H9 (cell line): ENCODE results near the gene PCID2. TPM values are rescaled to one million over a fixed set of nuclear protein-coding genes. Genes with fewer than 3 reads are reported as not detected.
A peak's percentile ranks its signal among the peaks of the same experiment; 100 is the strongest.

Experiments
- DNase-seq: peaks from one replicate; pipeline ENCODE4 v3.0.0-alpha.2; 2017
- H2AFZ ChIP-seq: one replicate; pipeline ENCODE4 v1.6.1; 2013; ENCODE audit warnings: mild to moderate bottlenecking, low read length, control low read depth, moderate library complexity
- H2AK5ac ChIP-seq: 2 replicates; pipeline ENCODE4 v1.6.1; 2013; ENCODE audit warnings: low read length, control low read depth, mixed read lengths; ENCODE audit not compliant: insufficient read length
- H2BK120ac ChIP-seq: one replicate; pipeline ENCODE4 v1.6.1; 2013; ENCODE audit warnings: low read depth, mild to moderate bottlenecking, low read length, control low read depth, inconsistent platforms; ENCODE audit not compliant: poor library complexity, severe bottlenecking
- H2BK12ac ChIP-seq: 2 replicates; pipeline ENCODE4 v1.6.1; 2013; ENCODE audit warnings: low read length, control low read depth, mixed read lengths, low read depth; ENCODE audit not compliant: insufficient read length
- H2BK15ac ChIP-seq: 2 replicates; pipeline ENCODE4 v1.6.1; 2013; ENCODE audit warnings: low read depth, low read length, control low read depth
- H2BK20ac ChIP-seq: one replicate; pipeline ENCODE4 v1.6.1; 2013; ENCODE audit warnings: low read depth, mild to moderate bottlenecking, low read length, control low read depth, inconsistent platforms; ENCODE audit not compliant: poor library complexity, severe bottlenecking
- H2BK5ac ChIP-seq: 2 replicates; pipeline ENCODE4 v1.6.1; 2013; ENCODE audit warnings: low read length, control low read depth, mixed read lengths; ENCODE audit not compliant: insufficient read length
- H3K14ac ChIP-seq: 2 replicates; pipeline ENCODE4 v1.6.1; 2013; ENCODE audit warnings: low read length, control low read depth; ENCODE audit not compliant: insufficient read depth
- H3K18ac ChIP-seq: 2 replicates; pipeline ENCODE4 v1.6.1; 2013; ENCODE audit warnings: low read depth, mild to moderate bottlenecking, mixed read lengths, low read length, control low read depth; ENCODE audit not compliant: insufficient read length
- H3K23ac ChIP-seq: 2 replicates; pipeline ENCODE4 v1.6.1; 2013; ENCODE audit warnings: low read length, control low read depth, mixed read lengths, low read depth; ENCODE audit not compliant: insufficient read length
- H3K23me2 ChIP-seq: 2 replicates; pipeline ENCODE4 v1.6.1; 2013; ENCODE audit warnings: low read depth, mild to moderate bottlenecking, mixed read lengths, low read length, control low read depth; ENCODE audit not compliant: insufficient read length, poor library complexity, severe bottlenecking
- H3K27ac ChIP-seq: 2 replicates; pipeline ENCODE4 v1.5.1; 2013; ENCODE audit warnings: low read length, control low read depth, mixed read lengths, low read depth; ENCODE audit not compliant: insufficient read length
- H3K27me3 ChIP-seq: 2 replicates; pipeline ENCODE4 v1.6.1; 2013; ENCODE audit warnings: low read length, control low read depth, inconsistent platforms; ENCODE audit not compliant: insufficient read depth
- H3K4ac ChIP-seq: 2 replicates; pipeline ENCODE4 v1.6.1; 2013; ENCODE audit warnings: low read depth, mild to moderate bottlenecking, control low read depth, inconsistent platforms, low read length, moderate library complexity
- H3K4me1 ChIP-seq: 2 replicates; pipeline ENCODE4 v1.6.1; 2013; ENCODE audit warnings: low read length, control low read depth, inconsistent platforms; ENCODE audit not compliant: insufficient read depth
- H3K4me2 ChIP-seq: 2 replicates; pipeline ENCODE4 v1.6.1; 2013; ENCODE audit warnings: low read length, control low read depth, mixed read lengths; ENCODE audit not compliant: insufficient read length, insufficient read depth
- H3K56ac ChIP-seq: 2 replicates; pipeline ENCODE4 v1.6.1; 2013; ENCODE audit warnings: low read depth, mild to moderate bottlenecking, mixed read lengths, low read length, control low read depth; ENCODE audit not compliant: insufficient read length
- H3K79me1 ChIP-seq: 2 replicates; pipeline ENCODE4 v1.6.1; 2013; ENCODE audit warnings: low read depth, mild to moderate bottlenecking, moderate library complexity, low read length, control low read depth, inconsistent platforms; ENCODE audit not compliant: insufficient read depth, poor library complexity, severe bottlenecking
- H3K79me2 ChIP-seq: 2 replicates; pipeline ENCODE4 v1.6.1; 2013; ENCODE audit warnings: low read length, control low read depth, inconsistent platforms; ENCODE audit not compliant: insufficient read depth
- H3K9ac ChIP-seq: 2 replicates; pipeline ENCODE4 v1.6.1; 2013; ENCODE audit warnings: low read length, control low read depth, mixed read lengths; ENCODE audit not compliant: insufficient read length; ENCODE audit errors: extremely low read depth
- H3K9me3 ChIP-seq: one replicate; pipeline ENCODE4 v1.6.1; 2013; ENCODE audit warnings: low read depth, low read length, inconsistent platforms; ENCODE audit not compliant: control insufficient read depth
- H3T11ph ChIP-seq: one replicate; pipeline ENCODE4 v1.6.1; 2013; ENCODE audit warnings: mild to moderate bottlenecking, low read length, control low read depth, inconsistent platforms
- H4K20me1 ChIP-seq: one replicate; pipeline ENCODE4 v1.6.1; 2013; ENCODE audit not compliant: control insufficient read depth, insufficient read length, insufficient read depth
- H4K5ac ChIP-seq: 2 replicates; pipeline ENCODE4 v1.6.1; 2013; ENCODE audit warnings: low read depth, mild to moderate bottlenecking, mixed read lengths, low read length, control low read depth; ENCODE audit not compliant: insufficient read length
- H4K8ac ChIP-seq: replicated peaks from 2 replicates; pipeline ENCODE4 v1.6.1; 2013; ENCODE audit warnings: low read length, control low read depth, mixed read lengths, low read depth; ENCODE audit not compliant: insufficient read length
- H4K91ac ChIP-seq: 2 replicates; pipeline ENCODE4 v1.6.1; 2013; ENCODE audit warnings: low read depth, mild to moderate bottlenecking, moderate library complexity, mixed read lengths, low read length, control low read depth; ENCODE audit not compliant: insufficient read length
- H3K27ac Mint-ChIP-seq, 3 experiments: 2 replicates in 2 of 3; 3 replicates in 1 of 3; pipeline ENCODE4 v1.8.0; 2020 to 2021; ENCODE audit warnings: mixed read lengths in 3 of 3, mild to moderate bottlenecking in 1 of 3, moderate library complexity in 1 of 3
- H3K27me3 Mint-ChIP-seq: 2 replicates; pipeline ENCODE4 v1.8.0; 2021; ENCODE audit warnings: low read depth, mild to moderate bottlenecking, moderate library complexity, mixed read lengths
- H3K36me3 Mint-ChIP-seq, 3 experiments: 2 replicates in 2 of 3; 3 replicates in 1 of 3; pipeline ENCODE4 v1.8.0; 2020 to 2021; ENCODE audit warnings: low read depth in 3 of 3, mixed read lengths in 3 of 3; ENCODE audit not compliant: insufficient read depth in 1 of 3
- H3K4me1 Mint-ChIP-seq, 2 experiments: 2 replicates each; pipeline ENCODE4 v1.8.0; 2020; ENCODE audit warnings: mixed read lengths in 2 of 2
- H3K4me3 Mint-ChIP-seq, 2 experiments: 2 replicates in 1 of 2; 3 replicates in 1 of 2; pipeline ENCODE4 v1.8.0; 2020 to 2021; ENCODE audit warnings: mild to moderate bottlenecking in 2 of 2, mixed read lengths in 2 of 2, moderate library complexity in 1 of 2
- H3K9me3 Mint-ChIP-seq, 2 experiments: 2 replicates in 1 of 2; 3 replicates in 1 of 2; pipeline ENCODE4 v1.8.0; 2020; ENCODE audit warnings: mild to moderate bottlenecking in 2 of 2, mixed read lengths in 2 of 2, moderate library complexity in 1 of 2
- WGBS: extraction: QIAGEN DNeasy Blood & Tissue Kit; methylation state at CpG from one replicate; pipeline ENCODE4 v1.1.7; 2013; ENCODE audit warnings: missing lambda C conversion rate, low lambda C conversion rate, mixed read lengths; ENCODE audit not compliant: insufficient read length; ENCODE audit errors: extremely low coverage; 5-methylcytosine and 5-hydroxymethylcytosine counted together
- total RNA-seq: library from RNA; stranded (reverse); gene quantifications from 2 replicates; pipeline ENCODE4 v1.2.1, GENCODE V29; 2021
- TF ChIP-seq, protein P1 (sequence below): fragments of 200-600 bp; sonication (generic); conservative IDR thresholded peaks from 3 replicates; pipeline ENCODE4 v1.8.0; 2021; ENCODE audit warnings: antibody characterized with exemption, mild to moderate bottlenecking

Gene PCID2
- total RNA-seq, 1 experiment from 2014 or later = 66.0 TPM

DNA sequence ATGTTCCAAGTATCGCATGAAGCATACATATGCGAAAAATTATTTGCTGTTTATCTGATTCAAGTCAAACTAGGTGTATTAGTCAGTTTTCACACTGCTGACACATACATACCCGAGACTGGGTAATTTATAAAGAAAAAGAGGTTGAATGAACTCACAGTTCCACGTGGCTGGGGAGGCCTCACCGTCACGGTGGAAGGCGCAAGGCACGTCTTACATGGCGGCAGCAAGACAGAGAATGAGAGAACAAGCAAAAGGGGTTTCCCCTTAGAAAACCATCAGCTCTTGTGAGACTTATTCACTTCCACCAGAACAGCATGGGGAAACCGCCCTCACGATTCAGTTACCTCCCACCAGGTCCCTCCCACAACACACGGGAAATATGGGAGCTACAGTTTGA, 63.0 kb downstream of the PCID2 start:
- Mint-ChIP-seq H3K27ac (no peak overlapping the region), H3K4me3 (no peak overlapping the region), H3K4me1 (peaks cover 0 to 10% of the 10 kb centered on the region in 2 experiments; a peak in 2 of 4 replicates), H3K36me3 (no peaks in the 10 kb centered on the region), H3K9me3 (no peaks in the 10 kb centered on the region), H3K27me3 (peaks cover 5% of the 10 kb centered on the region)
- H3K4ac ChIP-seq = no peak overlapping the region
- H3K27ac ChIP-seq = no peak overlapping the region
- H2BK5ac ChIP-seq = no peak overlapping the region
- no peak overlapping the region for H3K4me2 ChIP-seq
- no peak overlapping the region for H3K23ac ChIP-seq
- H2AK5ac ChIP-seq = no peak overlapping the region
- H3K9ac ChIP-seq = no peak overlapping the region
- H3K79me1 ChIP-seq = no peaks in the 10 kb centered on the region
- no peak overlapping the region for H2BK15ac ChIP-seq
- H2BK12ac ChIP-seq = no peak overlapping the region
- DNase-seq = peak; percentile 3
- no peak overlapping the region for H3T11ph ChIP-seq
- H4K8ac ChIP-seq = no peak overlapping the region
- H3K23me2 ChIP-seq = no peaks in the 10 kb centered on the region
- H4K5ac ChIP-seq = no peak overlapping the region
- no peaks in the 10 kb centered on the region for H3K4me1 ChIP-seq
- no peak overlapping the region for H2BK120ac ChIP-seq
- no CpG with 5 or more reads among the region's 12 CpGs for WGBS
- no peak overlapping the region for H4K91ac ChIP-seq
- no peak overlapping the region for H3K14ac ChIP-seq
- H2AFZ ChIP-seq = no peak overlapping the region
- no peak overlapping the region for H3K56ac ChIP-seq
- H3K18ac ChIP-seq = no peak overlapping the region
- no peaks in the 10 kb centered on the region for H3K27me3 ChIP-seq
- H2BK20ac ChIP-seq = no peak overlapping the region
- H3K9me3 ChIP-seq = no peaks in the 10 kb centered on the region
- no peaks in the 10 kb centered on the region for H4K20me1 ChIP-seq
- TF ChIP-seq, protein P1, sequence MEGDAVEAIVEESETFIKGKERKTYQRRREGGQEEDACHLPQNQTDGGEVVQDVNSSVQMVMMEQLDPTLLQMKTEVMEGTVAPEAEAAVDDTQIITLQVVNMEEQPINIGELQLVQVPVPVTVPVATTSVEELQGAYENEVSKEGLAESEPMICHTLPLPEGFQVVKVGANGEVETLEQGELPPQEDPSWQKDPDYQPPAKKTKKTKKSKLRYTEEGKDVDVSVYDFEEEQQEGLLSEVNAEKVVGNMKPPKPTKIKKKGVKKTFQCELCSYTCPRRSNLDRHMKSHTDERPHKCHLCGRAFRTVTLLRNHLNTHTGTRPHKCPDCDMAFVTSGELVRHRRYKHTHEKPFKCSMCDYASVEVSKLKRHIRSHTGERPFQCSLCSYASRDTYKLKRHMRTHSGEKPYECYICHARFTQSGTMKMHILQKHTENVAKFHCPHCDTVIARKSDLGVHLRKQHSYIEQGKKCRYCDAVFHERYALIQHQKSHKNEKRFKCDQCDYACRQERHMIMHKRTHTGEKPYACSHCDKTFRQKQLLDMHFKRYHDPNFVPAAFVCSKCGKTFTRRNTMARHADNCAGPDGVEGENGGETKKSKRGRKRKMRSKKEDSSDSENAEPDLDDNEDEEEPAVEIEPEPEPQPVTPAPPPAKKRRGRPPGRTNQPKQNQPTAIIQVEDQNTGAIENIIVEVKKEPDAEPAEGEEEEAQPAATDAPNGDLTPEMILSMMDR = no peak
- H3K79me2 ChIP-seq = no peaks in the 10 kb centered on the region
